Natural killer cell (primary cell): ENCODE measurements around the gene LTF. TPM values are rescaled to one million over a fixed set of nuclear protein-coding genes. Genes with fewer than 3 reads are reported as not detected.

Experiments used
- ATAC-seq, 3 donors: fragments of 150-1000 bp in 2 of 3; fragments of 200-7000 bp in 1 of 3; cut with Tn5 transposase; 1 replicate in 1 of 3; 2 replicates in 2 of 3; pipeline ENCODE4 v1.10.0; 2021; ENCODE audit warnings: mild to moderate bottlenecking in 2 of 3, moderate library complexity in 2 of 3
- DNase-seq, 2 donors: peaks; one replicate each; pipeline versions ENCODE4 v3.0.0 to v3.0.0-alpha.2; 2013 to 2021; ENCODE audit warnings: mixed read lengths in 1 of 2
- H3K27ac ChIP-seq: one replicate; pipeline ENCODE4 v1.5.1; 2013; ENCODE audit warnings: mild to moderate bottlenecking, low read length
- H3K27me3 ChIP-seq: one replicate; pipeline ENCODE4 v1.6.1; 2013; ENCODE audit warnings: low read length; ENCODE audit not compliant: control insufficient read depth, insufficient read depth
- H3K36me3 ChIP-seq: one replicate; pipeline ENCODE4 v1.6.1; 2013; ENCODE audit warnings: low read length; ENCODE audit not compliant: control insufficient read depth, insufficient read depth
- H3K4me1 ChIP-seq: one replicate; pipeline ENCODE4 v1.6.1; 2013; ENCODE audit warnings: low read length; ENCODE audit not compliant: control insufficient read depth, insufficient read depth
- H3K4me3 ChIP-seq: one replicate; pipeline ENCODE4 v1.5.1; 2013; ENCODE audit warnings: low read length
- H3K9me3 ChIP-seq: one replicate; pipeline ENCODE4 v1.6.1; 2013; ENCODE audit warnings: low read length; ENCODE audit not compliant: control insufficient read depth, insufficient read depth
- H3K27ac Mint-ChIP-seq, 2 donors: one replicate each; pipeline ENCODE4 v1.8.0; 2022; ENCODE audit warnings: mild to moderate bottlenecking in 2 of 2, mixed read lengths in 2 of 2, moderate library complexity in 1 of 2
- H3K27me3 Mint-ChIP-seq, 2 donors: one replicate each; pipeline ENCODE4 v1.8.0; 2022; ENCODE audit warnings: low read depth in 2 of 2, mixed read lengths in 2 of 2
- H3K36me3 Mint-ChIP-seq: one replicate; pipeline ENCODE4 v1.8.0; 2022; ENCODE audit warnings: mixed read lengths
- H3K4me1 Mint-ChIP-seq, 2 donors: one replicate each; pipeline ENCODE4 v1.8.0; 2022; ENCODE audit warnings: mixed read lengths in 2 of 2
- H3K4me3 Mint-ChIP-seq: one replicate; pipeline ENCODE4 v1.8.0; 2022; ENCODE audit warnings: mild to moderate bottlenecking, moderate library complexity, mixed read lengths
- H3K9me3 Mint-ChIP-seq, 2 donors: one replicate each; pipeline ENCODE4 v1.8.0; 2022; ENCODE audit warnings: mixed read lengths in 2 of 2
- WGBS: methylation state at CpG from one replicate; pipeline ENCODE4 v1.1.7; 2013; ENCODE audit warnings: missing lambda C conversion rate; ENCODE audit not compliant: insufficient coverage; 5-methylcytosine and 5-hydroxymethylcytosine counted together
- intact Hi-C: fragments of 100-400 bp; cut with micrococcal nuclease; formaldehyde crosslinking; loops from one replicate; pipeline ENCODE4 v1.14.2; 2022
- total RNA-seq, 4 donors: library from RNA; stranded (reverse); fragments of 120-200 nt in 1 of 4; gene quantifications; one replicate each; pipeline versions ENCODE4 v1.2.3 to v1.2.4, GENCODE V29; 2013 to 2022
- TF ChIP-seq, protein P1 (sequence below): fragments of 200-600 bp; IDR thresholded peaks from one replicate; pipeline ENCODE4 v1.8.0; 2022; ENCODE audit warnings: antibody characterized with exemption

The LTF gene
- total RNA-seq, 3 donors from 2014 or later (not counting 1 experiment from before 2014, with no cell fraction given) = 1.0 to 1.1 TPM; not detected in 1

DNA sequence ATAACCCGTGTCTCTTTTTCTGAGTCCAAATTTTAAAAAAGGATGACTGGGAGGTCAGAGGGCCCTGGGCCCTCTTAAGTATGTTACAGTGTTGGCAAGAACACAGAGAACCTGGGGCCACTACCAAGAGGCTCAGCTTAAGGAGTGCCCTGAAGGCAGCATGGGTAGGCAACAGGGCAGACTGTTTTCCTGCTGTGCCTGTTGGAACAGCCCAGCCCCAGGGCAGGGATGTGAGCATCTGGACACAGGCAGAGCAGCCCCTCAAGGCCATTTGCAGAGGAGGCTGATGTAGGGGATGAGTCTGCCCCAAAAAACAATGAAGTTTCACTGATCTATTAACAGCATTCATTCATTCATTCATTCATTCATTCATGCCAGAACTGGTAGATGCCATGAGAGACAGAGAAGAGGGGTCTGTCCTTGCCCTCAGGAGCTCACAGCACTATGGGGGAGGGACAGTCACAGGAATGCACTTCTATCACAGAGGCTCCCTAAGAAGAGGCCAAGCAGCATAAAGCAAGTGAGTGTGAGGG is 2.2 kb upstream of the LTF start:
- ATAC-seq = no peak
- H3K4me1 Mint-ChIP-seq = no peaks in the 10 kb centered on the region
- H3K9me3 Mint-ChIP-seq = no peaks in the 10 kb centered on the region

GRCh38 chr3:46466273-46466672 is 1.6 kb upstream of the LTF start:
- Mint-ChIP-seq H3K27ac (no peak overlapping the region), H3K9me3 (no peaks in the 10 kb centered on the region), H3K4me3 (no peak overlapping the region), H3K27me3 (peaks cover 39 to 40% of the 10 kb centered on the region in 2 donors), H3K4me1 (no peaks in the 10 kb centered on the region), H3K36me3 (no peaks in the 10 kb centered on the region)
- Histone ChIP-seq H3K4me3 (no peak overlapping the region), H3K4me1 (no peaks in the 10 kb centered on the region), H3K36me3 (no peaks in the 10 kb centered on the region), H3K27ac (no peak overlapping the region), H3K27me3 (peaks cover 11% of the 10 kb centered on the region), H3K9me3 (no peaks in the 10 kb centered on the region)
- TF ChIP-seq, protein P1, sequence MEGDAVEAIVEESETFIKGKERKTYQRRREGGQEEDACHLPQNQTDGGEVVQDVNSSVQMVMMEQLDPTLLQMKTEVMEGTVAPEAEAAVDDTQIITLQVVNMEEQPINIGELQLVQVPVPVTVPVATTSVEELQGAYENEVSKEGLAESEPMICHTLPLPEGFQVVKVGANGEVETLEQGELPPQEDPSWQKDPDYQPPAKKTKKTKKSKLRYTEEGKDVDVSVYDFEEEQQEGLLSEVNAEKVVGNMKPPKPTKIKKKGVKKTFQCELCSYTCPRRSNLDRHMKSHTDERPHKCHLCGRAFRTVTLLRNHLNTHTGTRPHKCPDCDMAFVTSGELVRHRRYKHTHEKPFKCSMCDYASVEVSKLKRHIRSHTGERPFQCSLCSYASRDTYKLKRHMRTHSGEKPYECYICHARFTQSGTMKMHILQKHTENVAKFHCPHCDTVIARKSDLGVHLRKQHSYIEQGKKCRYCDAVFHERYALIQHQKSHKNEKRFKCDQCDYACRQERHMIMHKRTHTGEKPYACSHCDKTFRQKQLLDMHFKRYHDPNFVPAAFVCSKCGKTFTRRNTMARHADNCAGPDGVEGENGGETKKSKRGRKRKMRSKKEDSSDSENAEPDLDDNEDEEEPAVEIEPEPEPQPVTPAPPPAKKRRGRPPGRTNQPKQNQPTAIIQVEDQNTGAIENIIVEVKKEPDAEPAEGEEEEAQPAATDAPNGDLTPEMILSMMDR = no peak
- intact Hi-C loops = no loop called here
- no peak for DNase-seq
- no peak for ATAC-seq

More for the DNA sequence above, 2.2 kb upstream of the LTF start:
- Histone ChIP-seq H3K36me3 (no peaks in the 10 kb centered on the region), H3K27me3 (peaks cover 11% of the 10 kb centered on the region), H3K4me3 (no peak overlapping the region), H3K27ac (no peak overlapping the region), H3K9me3 (no peaks in the 10 kb centered on the region), H3K4me1 (no peaks in the 10 kb centered on the region)
- intact Hi-C loops = no loop called here
- no peak for DNase-seq
- no peak overlapping the region for H3K27ac Mint-ChIP-seq
- 90% methylated on average over 1 of the region's 1 CpG for WGBS
- peaks cover 33 to 35% of the 10 kb centered on the region in 2 donors for H3K27me3 Mint-ChIP-seq
- TF ChIP-seq, protein P1 = no peak
- H3K4me3 Mint-ChIP-seq = no peak overlapping the region
- H3K36me3 Mint-ChIP-seq = no peaks in the 10 kb centered on the region

DNA sequence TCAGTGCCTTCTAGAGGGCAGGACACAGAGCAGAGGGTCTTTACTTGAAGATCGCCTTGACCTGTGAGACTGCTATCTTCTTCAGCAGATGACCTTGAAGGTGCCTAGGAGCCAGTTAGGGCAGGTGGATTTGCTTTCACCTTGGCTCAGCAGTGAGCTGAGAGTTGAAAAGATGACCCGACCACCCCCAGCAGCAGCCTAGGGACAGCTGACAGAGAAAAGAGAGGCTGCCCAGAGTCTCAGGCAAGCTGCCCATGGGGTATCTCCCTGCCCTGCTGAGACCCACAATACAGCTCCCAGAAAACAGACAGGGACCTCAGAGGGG is 453 bp upstream of the LTF start:
- Histone ChIP-seq H3K27ac (no peak overlapping the region), H3K4me3 (no peak overlapping the region), H3K36me3 (no peaks in the 10 kb centered on the region), H3K4me1 (no peaks in the 10 kb centered on the region), H3K27me3 (peaks cover 13% of the 10 kb centered on the region), H3K9me3 (no peaks in the 10 kb centered on the region)
- Mint-ChIP-seq H3K36me3 (no peaks in the 10 kb centered on the region), H3K4me1 (no peaks in the 10 kb centered on the region), H3K27me3 (peaks cover 45 to 49% of the 10 kb centered on the region in 2 donors), H3K4me3 (no peak overlapping the region), H3K27ac (no peak overlapping the region), H3K9me3 (no peaks in the 10 kb centered on the region)
- intact Hi-C loops = no loop called here
- ATAC-seq (no peak), DNase-seq (no peak)
- TF ChIP-seq, protein P1 = no peak
- WGBS = 71% methylated on average over 2 of the region's 2 CpGs

- 81% methylated on average over 8 of the region's 8 CpGs for WGBS
- Mint-ChIP-seq H3K27me3 (peaks cover 55 to 60% of the 10 kb centered on the region in 2 donors), H3K4me3 (no peak overlapping the region), H3K36me3 (no peaks in the 10 kb centered on the region), H3K9me3 (no peaks in the 10 kb centered on the region), H3K27ac (no peak overlapping the region), H3K4me1 (no peaks in the 10 kb centered on the region)
- Histone ChIP-seq H3K36me3 (no peaks in the 10 kb centered on the region), H3K4me3 (no peak overlapping the region), H3K27me3 (peaks cover 15% of the 10 kb centered on the region), H3K27ac (no peak overlapping the region), H3K9me3 (no peaks in the 10 kb centered on the region), H3K4me1 (no peaks in the 10 kb centered on the region)
- intact Hi-C loops = no loop called here
- TF ChIP-seq, protein P1 = no peak
- ATAC-seq = no peak
- no peak for DNase-seq
Measured at GRCh38 chr3:46463868-46464241, 850 bp downstream of the LTF start.
